NCI-H2107 treated with DMSO at 0.1 percent for 48 hours (cell line): Measurements from ENCODE around the gene ZBTB16.

Experiments
- DNase-seq: peaks from one replicate; lab custom pipeline; 2025; ENCODE audit not compliant: unreplicated experiment; lab: John Stamatoyannopoulos, UW

The ZBTB16 gene

GRCh38 chr11:114163229-114163631 is 103.7 kb downstream of the ZBTB16 start:
- no peak for DNase-seq

GRCh38 chr11:114163830-114164401 is 104.4 kb downstream of the ZBTB16 start:
- DNase-seq: no peak

- DNase-seq: no peak
Measured at GRCh38 chr11:114164546-114164945, 105.0 kb downstream of the ZBTB16 start.

- no peak for DNase-seq
Measured at GRCh38 chr11:114165326-114166230, 106.1 kb downstream of the ZBTB16 start.

- DNase-seq: no peak
Measured at GRCh38 chr11:114166362-114166761, 106.9 kb downstream of the ZBTB16 start.

- peak; percentile 82 for DNase-seq
Measured at GRCh38 chr11:114166897-114167323, 107.4 kb downstream of the ZBTB16 start.

- DNase-seq: no peak
Measured at GRCh38 chr11:114167355-114167754, 107.8 kb downstream of the ZBTB16 start.

GRCh38 chr11:114167771-114168448 is 108.4 kb downstream of the ZBTB16 start:
- DNase-seq: no peak

GRCh38 chr11:114168691-114169090 is 109.2 kb downstream of the ZBTB16 start:
- peak; percentile 19 for DNase-seq

- DNase-seq: no peak
Measured at GRCh38 chr11:114169321-114169749, 109.8 kb downstream of the ZBTB16 start.

- DNase-seq: no peak
Measured at GRCh38 chr11:114169821-114170220, 110.3 kb downstream of the ZBTB16 start.

- no peak for DNase-seq
Measured at GRCh38 chr11:114170226-114170625, 110.7 kb downstream of the ZBTB16 start.

- DNase-seq: no peak
Measured at GRCh38 chr11:114171257-114172054, 111.9 kb downstream of the ZBTB16 start.

GRCh38 chr11:114172055-114172861 is 112.7 kb downstream of the ZBTB16 start:
- DNase-seq: no peak

GRCh38 chr11:114172871-114173444 is 113.4 kb downstream of the ZBTB16 start:
- DNase-seq: peak; percentile 32

- DNase-seq: no peak
Measured at GRCh38 chr11:114173843-114174242, 114.3 kb downstream of the ZBTB16 start.

GRCh38 chr11:114174712-114175495 is 115.4 kb downstream of the ZBTB16 start:
- no peak for DNase-seq

- DNase-seq: no peak
Measured at GRCh38 chr11:114175706-114176105, 116.2 kb downstream of the ZBTB16 start.

GRCh38 chr11:114176321-114176720 is 116.8 kb downstream of the ZBTB16 start:
- no peak for DNase-seq
